ENCODE data around the gene RNASE1.

RNASE1 gene

GRCh38 chr14:20757965-20758364 lies 44.7 kb downstream of the RNASE1 start:
- POLR2A ChIA-PET (ENCODE audit: low non-redundant PET), result no interaction called here
- TF ChIP-seq, protein P1, sequence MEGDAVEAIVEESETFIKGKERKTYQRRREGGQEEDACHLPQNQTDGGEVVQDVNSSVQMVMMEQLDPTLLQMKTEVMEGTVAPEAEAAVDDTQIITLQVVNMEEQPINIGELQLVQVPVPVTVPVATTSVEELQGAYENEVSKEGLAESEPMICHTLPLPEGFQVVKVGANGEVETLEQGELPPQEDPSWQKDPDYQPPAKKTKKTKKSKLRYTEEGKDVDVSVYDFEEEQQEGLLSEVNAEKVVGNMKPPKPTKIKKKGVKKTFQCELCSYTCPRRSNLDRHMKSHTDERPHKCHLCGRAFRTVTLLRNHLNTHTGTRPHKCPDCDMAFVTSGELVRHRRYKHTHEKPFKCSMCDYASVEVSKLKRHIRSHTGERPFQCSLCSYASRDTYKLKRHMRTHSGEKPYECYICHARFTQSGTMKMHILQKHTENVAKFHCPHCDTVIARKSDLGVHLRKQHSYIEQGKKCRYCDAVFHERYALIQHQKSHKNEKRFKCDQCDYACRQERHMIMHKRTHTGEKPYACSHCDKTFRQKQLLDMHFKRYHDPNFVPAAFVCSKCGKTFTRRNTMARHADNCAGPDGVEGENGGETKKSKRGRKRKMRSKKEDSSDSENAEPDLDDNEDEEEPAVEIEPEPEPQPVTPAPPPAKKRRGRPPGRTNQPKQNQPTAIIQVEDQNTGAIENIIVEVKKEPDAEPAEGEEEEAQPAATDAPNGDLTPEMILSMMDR (conservative IDR thresholded peaks at IDR 0.05; ENCODE audit: low read depth), result no peak
- H3K27ac ChIP-seq, result no peak overlapping the region
- DNase-seq (ENCODE audit: low spot score), result no peak
- CTCF ChIA-PET, result interaction anchor here (0.9 kb wide), 1 partner anchor 79 kb away, joined by 3 read pairs; no protein-coding TSS in a partner anchor

GRCh38 chr14:20755037-20755436 lies 47.6 kb downstream of the RNASE1 start:
- ChIA-PET CTCF (no interaction called here), POLR2A (ENCODE audit: low non-redundant PET) (no interaction called here)
- TF ChIP-seq, protein P1 (conservative IDR thresholded peaks at IDR 0.05; ENCODE audit: low read depth), result no peak
- DNase-seq (ENCODE audit: low spot score), result no peak
- no peak overlapping the region for H3K27ac ChIP-seq

GRCh38 chr14:20754308-20754707 lies 48.3 kb downstream of the RNASE1 start:
- ChIA-PET CTCF (interaction anchor here (1.1 kb wide), 1 partner anchor 10 kb away, joined by 3 read pairs; no protein-coding TSS in a partner anchor), POLR2A (ENCODE audit: low non-redundant PET) (no interaction called here)
- TF ChIP-seq, protein P1 (conservative IDR thresholded peaks at IDR 0.05; ENCODE audit: low read depth), result no peak
- DNase-seq (ENCODE audit: low spot score), result no peak
- H3K27ac ChIP-seq, result no peak overlapping the region

DNA sequence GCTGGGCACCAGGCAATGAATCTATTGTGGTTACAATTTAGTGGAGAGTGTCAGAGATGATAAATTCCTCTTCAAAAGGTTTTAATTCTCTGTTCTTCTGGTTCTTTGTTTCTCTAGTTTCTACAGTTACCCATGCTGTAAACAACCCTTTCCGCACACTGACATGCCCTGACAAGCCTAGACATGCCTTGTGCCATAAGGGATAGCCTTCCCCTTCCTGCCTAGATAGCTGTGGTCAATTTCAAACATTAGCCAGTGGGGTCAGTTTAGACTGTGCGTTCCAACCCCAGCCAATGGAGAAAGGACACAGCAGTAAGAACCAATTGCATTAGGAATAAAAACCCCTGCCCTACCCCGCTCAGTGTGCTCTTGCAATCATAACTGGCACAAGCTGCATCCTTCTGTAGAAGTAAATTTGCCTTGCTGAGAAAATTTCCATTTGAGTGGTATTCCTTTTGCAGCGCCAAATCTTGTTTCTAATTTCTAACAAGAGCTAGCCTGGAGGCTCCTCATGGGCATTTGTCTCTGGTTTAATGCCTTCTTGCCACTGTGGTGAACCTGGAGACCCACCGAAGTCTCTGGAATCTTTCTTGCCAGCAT lies 50.6 kb downstream of the RNASE1 start:
- TF ChIP-seq, protein P1 (conservative IDR thresholded peaks at IDR 0.05; ENCODE audit: low read depth), result no peak
- ChIA-PET CTCF (no interaction called here), POLR2A (ENCODE audit: low non-redundant PET) (no interaction called here)
- DNase-seq (ENCODE audit: low spot score), result no peak
- H3K27ac ChIP-seq, result no peak overlapping the region
